Measurements from ENCODE around the gene CCDC47. TPM values are rescaled to one million over a fixed set of nuclear protein-coding genes. Genes with fewer than 3 reads are reported as not detected.

Gene CCDC47
- total and polyA plus RNA-seq, 2 experiments from 2014 or later = 38.5 to 61.9 TPM

GRCh38 chr17:63714550-63715277 lies 58.7 kb downstream of the CCDC47 start:
- Histone ChIP-seq H3K27ac (ENCODE audit: low read depth) (peak overlapping the region; percentile 63; the same call in 1 of the 2 replicates), H3K79me2 (replicated peaks; ENCODE audit: insufficient read depth) (no peaks in the 10 kb centered on the region), H3K4me3 (no peak overlapping the region), H3K9me2 (ENCODE audit: insufficient read depth) (no peaks in the 10 kb centered on the region), H3K4me2 (no peak overlapping the region), H4K20me1 (replicated peaks; ENCODE audit: insufficient read depth) (no peaks in the 10 kb centered on the region; the same call in 1 of the 2 replicates), H2AFZ (no peak overlapping the region), H3K4me1 (ENCODE audit: insufficient read depth) (no peaks in the 10 kb centered on the region), H3K36me3 (ENCODE audit: insufficient read depth) (no peaks in the 10 kb centered on the region; the same call in 1 of the 2 replicates), H3F3A (replicated peaks; ENCODE audit: low read depth) (no peaks in the 10 kb centered on the region), H3K27me3 (ENCODE audit: insufficient read depth) (no peaks in the 10 kb centered on the region)
- Mint-ChIP-seq H3K4me1 (no peaks in the 10 kb centered on the region), H3K9me3 (no peaks in the 10 kb centered on the region), H3K27ac (no peak overlapping the region), H3K4me3 (no peak overlapping the region), H3K27me3 (ENCODE audit: insufficient read depth, low read depth, poor library complexity) (peaks cover 3% of the 10 kb centered on the region), H3K36me3 (ENCODE audit: low read depth) (peaks cover 14% of the 10 kb centered on the region)
- ATAC-seq = no peak
- TF ChIP-seq EZH2phosphoT487 (IDR thresholded peaks at IDR 0.05; ENCODE audit: unreplicated experiment) = no peak
- no peak for TF ChIP-seq POLR2AphosphoS5 (IDR thresholded peaks at IDR 0.05; ENCODE audit: low read depth)
- TF ChIP-seq JUNB (IDR thresholded peaks at IDR 0.05; ENCODE audit: unreplicated experiment) = no peak
- TF ChIP-seq CREB1 (CRISPR knock-in tag; IDR thresholded peaks at IDR 0.05; ENCODE audit: low read depth) = no peak
- TF ChIP-seq EZH2 (IDR thresholded peaks at IDR 0.05; ENCODE audit: low read depth, unreplicated experiment) = no peak
- no peak for TF ChIP-seq NANOG (IDR thresholded peaks at IDR 0.05; ENCODE audit: borderline replicate concordance)
- TF ChIP-seq CTCF (conservative IDR thresholded peaks at IDR 0.05; ENCODE audit: low read depth in 2 of 2) = no peak
- no peak for TF ChIP-seq ZNF462 (CRISPR knock-in tag; IDR thresholded peaks at IDR 0.05)
- no peak for TF ChIP-seq STAT1 (IDR thresholded peaks at IDR 0.05; ENCODE audit: unreplicated experiment)
- no peak for TF ChIP-seq REST (IDR thresholded peaks at IDR 0.05; ENCODE audit: unreplicated experiment)
- TF ChIP-seq ZNF114 (CRISPR knock-in tag; IDR thresholded peaks at IDR 0.05) = no peak
- no peak for TF ChIP-seq ETS1 (IDR thresholded peaks at IDR 0.05)
- TF ChIP-seq ZNF331 (CRISPR knock-in tag; IDR thresholded peaks at IDR 0.05; ENCODE audit: low read depth) = no peak
- DNase-seq (ENCODE audit: low spot score) = no peak

Measured in GM23338 (cell line).